Measurements from ENCODE around the gene DMD. TPM values are rescaled to one million over a fixed set of nuclear protein-coding genes. Genes with fewer than 3 reads are reported as not detected.

DMD gene
- total RNA-seq, 1 experiment from 2014 or later: 2.2 TPM

GRCh38 chrX:31093639-31093975 lies 2117.7 kb downstream of the DMD start:
- POLR2A ChIA-PET: no interaction called here
- in situ Hi-C loops (cut with HindIII; ENCODE audit: low pct_unique_long_range_greater_than_20kb, low sequenced_read_pairs) (no loop called here), intact Hi-C loops (cut with micrococcal nuclease; ENCODE audit: unreplicated experiment) (no loop called here)
- no peak for TF ChIP-seq SIN3A (IDR thresholded peaks at IDR 0.05; ENCODE audit: borderline replicate concordance, insufficient read depth, low read depth, low read length)
- TF ChIP-seq CTCF (IDR thresholded peaks at IDR 0.05): no peak
- no peak for TF ChIP-seq REST (IDR thresholded peaks at IDR 0.05; ENCODE audit: insufficient read depth in 1 of 2, low read depth in 2 of 2, low read length in 1 of 2)
- TF ChIP-seq TCF7L2 (IDR thresholded peaks at IDR 0.05; ENCODE audit: low read depth, low read length): no peak
- no peak for TF ChIP-seq POLR2AphosphoS5 (IDR thresholded peaks at IDR 0.05; ENCODE audit: low read depth, low read length)
- Histone ChIP-seq H3K36me3 (ENCODE audit: control insufficient read depth, insufficient read depth, low read length) (no peaks in the 10 kb centered on the region), H3K27me3 (ENCODE audit: control insufficient read depth, insufficient read depth, low read length) (no peaks in the 10 kb centered on the region), H3K27ac (ENCODE audit: low read length) (no peak overlapping the region), H3K4me3 (ENCODE audit: low read depth in 2 of 2, low read length in 2 of 2) (no peak overlapping the region), H3K9me3 (ENCODE audit: control insufficient read depth, insufficient read depth, low read depth, low read length) (no peaks in the 10 kb centered on the region), H3K4me1 (ENCODE audit: control insufficient read depth, insufficient read depth, low read length) (no peaks in the 10 kb centered on the region)
- CTCF ChIA-PET: no interaction called here
- DNase-seq (ENCODE audit: low read depth, low spot score) (no peak), ATAC-seq (no peak)
- BruUV-seq (replicated peaks): no TSS peak

- H3K9me3 ChIP-seq (ENCODE audit: control insufficient read depth, insufficient read depth, low read depth, low read length): no peaks in the 10 kb centered on the region
- no peak overlapping the region for H3K4me3 ChIP-seq (ENCODE audit: low read depth in 2 of 2, low read length in 2 of 2)
- ATAC-seq (no peak), DNase-seq (ENCODE audit: low read depth, low spot score) (no peak)
- in situ Hi-C loops (cut with HindIII; ENCODE audit: low pct_unique_long_range_greater_than_20kb, low sequenced_read_pairs) (no loop called here), intact Hi-C loops (cut with micrococcal nuclease; ENCODE audit: unreplicated experiment) (no loop called here)
- ChIA-PET CTCF (no interaction called here), POLR2A (no interaction called here)
- H3K27ac ChIP-seq (ENCODE audit: low read length): no peak overlapping the region
- no peaks in the 10 kb centered on the region for H3K36me3 ChIP-seq (ENCODE audit: control insufficient read depth, insufficient read depth, low read length)
- no peak for TF ChIP-seq POLR2AphosphoS5 (IDR thresholded peaks at IDR 0.05; ENCODE audit: low read depth, low read length)
- no peak for TF ChIP-seq SIN3A (IDR thresholded peaks at IDR 0.05; ENCODE audit: borderline replicate concordance, insufficient read depth, low read depth, low read length)
- TF ChIP-seq CTCF (IDR thresholded peaks at IDR 0.05): no peak
- TF ChIP-seq REST (IDR thresholded peaks at IDR 0.05; ENCODE audit: insufficient read depth in 1 of 2, low read depth in 2 of 2, low read length in 1 of 2): no peak
- no peak for TF ChIP-seq TCF7L2 (IDR thresholded peaks at IDR 0.05; ENCODE audit: low read depth, low read length)
- BruUV-seq (replicated peaks): no TSS peak
- no peaks in the 10 kb centered on the region for H3K27me3 ChIP-seq (ENCODE audit: control insufficient read depth, insufficient read depth, low read length)
- no peaks in the 10 kb centered on the region for H3K4me1 ChIP-seq (ENCODE audit: control insufficient read depth, insufficient read depth, low read length)
These were observed 2118.2 kb downstream of the DMD start for GRCh38 chrX:31092970-31093638.

All from Panc1 (cell line).